Kidney tubule cell (primary cell): Measurements from ENCODE around the gene TUG1.

Experiments used
- DNase-seq: peaks from one replicate; pipeline ENCODE4 v3.0.0-alpha.2; 2018; ENCODE audit warnings: low spot score

TUG1 gene

GRCh38 chr22:31001124-31001770 is 32.2 kb downstream of the TUG1 start:
- DNase-seq, result no peak

DNA sequence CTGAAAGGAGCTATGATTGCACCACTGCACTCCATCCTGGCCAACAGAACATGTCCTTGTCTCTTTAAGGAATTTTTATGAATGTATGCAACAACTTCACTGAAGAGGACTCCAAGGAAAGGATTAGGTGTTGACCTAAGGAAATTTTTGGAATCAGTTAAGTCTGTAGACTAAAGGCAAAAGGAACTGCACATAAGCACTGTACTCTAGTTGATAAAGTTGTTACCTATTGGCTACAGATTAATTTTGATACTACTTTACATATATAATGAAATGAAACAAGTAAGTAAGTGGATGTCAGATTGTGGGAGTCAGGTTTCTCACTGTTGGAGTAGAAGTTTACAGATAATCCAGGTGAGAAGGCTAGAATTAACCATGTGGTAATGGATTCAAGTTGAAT is 36.5 kb downstream of the TUG1 start:
- no peak for DNase-seq

- no peak for DNase-seq
Measured at GRCh38 chr22:31019191-31019930, 50.3 kb downstream of the TUG1 start.

GRCh38 chr22:31020334-31020733 is 51.3 kb downstream of the TUG1 start:
- DNase-seq, result no peak

- DNase-seq, result no peak
Measured at GRCh38 chr22:31022516-31022915, 53.5 kb downstream of the TUG1 start.
